ENCODE data around the gene TTC6.
"Not testable (repeated sequence)": the region's sequence is repeated elsewhere in the genome, so short reads cannot be mapped to it uniquely, and the experiment has no call there.

TTC6 gene

GRCh38 chr14:37594971-37595808 is at the start of gene TTC6, which contains the start of gene FOXA1:
Gene TTC6 (plus strand): TSS chr14:37595629. CDS start chr14:37622065, 26,436 bp downstream.
Gene FOXA1 (minus strand): TSS chr14:37595249. CDS start chr14:37594972, 277 bp downstream.
- DNase-seq: no peak

GRCh38 chr14:37546621-37547447 is 48.6 kb upstream of the TTC6 start:
- no peak for DNase-seq

GRCh38 chr14:37550511-37550910 is 44.9 kb upstream of the TTC6 start:
- DNase-seq: no peak

- no peak for DNase-seq
Measured at GRCh38 chr14:37551119-37551518, 44.3 kb upstream of the TTC6 start.

GRCh38 chr14:37553935-37554550 is 41.4 kb upstream of the TTC6 start:
- DNase-seq: no peak

GRCh38 chr14:37555596-37555995 is 39.8 kb upstream of the TTC6 start:
- not testable (repeated sequence) for DNase-seq

GRCh38 chr14:37558740-37559139 is 36.7 kb upstream of the TTC6 start:
- DNase-seq: no peak

- no peak for DNase-seq
Measured at GRCh38 chr14:37559386-37559785, 36.0 kb upstream of the TTC6 start.

- DNase-seq: no peak
Measured at GRCh38 chr14:37563189-37563588, 32.2 kb upstream of the TTC6 start.

GRCh38 chr14:37565550-37565949 is 29.9 kb upstream of the TTC6 start:
- no peak for DNase-seq

GRCh38 chr14:37566811-37567371 is 28.5 kb upstream of the TTC6 start:
- DNase-seq: no peak

GRCh38 chr14:37569729-37570128 is 25.7 kb upstream of the TTC6 start:
- DNase-seq: no peak

- no peak for DNase-seq
Measured at GRCh38 chr14:37571391-37571790, 24.0 kb upstream of the TTC6 start.

- DNase-seq: no peak
Measured at GRCh38 chr14:37573356-37573755, 22.1 kb upstream of the TTC6 start.

- no peak for DNase-seq
Measured at GRCh38 chr14:37579274-37579673, 16.2 kb upstream of the TTC6 start.

GRCh38 chr14:37580146-37580545 is 15.3 kb upstream of the TTC6 start:
- no peak for DNase-seq

GRCh38 chr14:37583358-37584210 is 11.8 kb upstream of the TTC6 start:
- no peak for DNase-seq

- DNase-seq: no peak
Measured at GRCh38 chr14:37584211-37585100, 11.0 kb upstream of the TTC6 start.

- DNase-seq: no peak
Measured at GRCh38 chr14:37585101-37585511, 10.3 kb upstream of the TTC6 start.

- no peak for DNase-seq
Measured at GRCh38 chr14:37585971-37586796, 9.2 kb upstream of the TTC6 start.
